AG04450 (cell line): ENCODE results near the gene CCDC61. TPM values are rescaled to one million over a fixed set of nuclear protein-coding genes. Genes with fewer than 3 reads are reported as not detected.

Experiments
- CTCF ChIA-PET: fragments of 300-600, 350-600 bp; formaldehyde crosslinking; extraction: SDS; loops from one replicate; lab custom pipeline; 2022; ENCODE audit warnings: antibody characterized with exemption, inconsistent platforms; lab: Charles Lee
- POLR2A ChIA-PET: fragments of 350-600 bp; formaldehyde crosslinking; extraction: SDS; loops from one replicate; lab custom pipeline; 2021; ENCODE audit warnings: antibody characterized with exemption, inconsistent platforms; lab: Yijun Ruan, JAX
- DNase-seq: peaks from one replicate; pipeline ENCODE4 v3.0.0-alpha.2; 2011; ENCODE audit warnings: low read depth, low spot score
- H3K27ac ChIP-seq: one replicate; pipeline ENCODE4 v1.5.1; 2012; ENCODE audit warnings: low read depth, low read length, control low read depth
- H3K27me3 ChIP-seq: one replicate; pipeline ENCODE4 v1.6.0; 2012; ENCODE audit warnings: low read length; ENCODE audit not compliant: control insufficient read depth, insufficient read depth
- H3K4me3 ChIP-seq: 2 replicates; pipeline ENCODE4 v1.5.1; 2011; ENCODE audit warnings: mild to moderate bottlenecking, low read depth, low read length, control low read depth
- H3K9me3 ChIP-seq: 2 replicates; pipeline ENCODE4 v1.5.1; 2012; ENCODE audit warnings: low read length; ENCODE audit not compliant: control insufficient read depth, insufficient read depth
- polyA plus RNA-seq: library from polyadenylated mRNA; depleted of rRNA; stranded (reverse); fragments of >200 nt; gene quantifications from 2 replicates; pipeline ENCODE4 v1.2.3, GENCODE V29; 2011
- TF ChIP-seq, protein P1 (sequence below): IDR thresholded peaks from 2 replicates; pipeline ENCODE4 v1.5.1; 2011; ENCODE audit warnings: low read depth, low read length, control low read depth, inconsistent platforms

CCDC61 gene
- polyA plus RNA-seq, 1 experiment = 4.2 TPM

DNA sequence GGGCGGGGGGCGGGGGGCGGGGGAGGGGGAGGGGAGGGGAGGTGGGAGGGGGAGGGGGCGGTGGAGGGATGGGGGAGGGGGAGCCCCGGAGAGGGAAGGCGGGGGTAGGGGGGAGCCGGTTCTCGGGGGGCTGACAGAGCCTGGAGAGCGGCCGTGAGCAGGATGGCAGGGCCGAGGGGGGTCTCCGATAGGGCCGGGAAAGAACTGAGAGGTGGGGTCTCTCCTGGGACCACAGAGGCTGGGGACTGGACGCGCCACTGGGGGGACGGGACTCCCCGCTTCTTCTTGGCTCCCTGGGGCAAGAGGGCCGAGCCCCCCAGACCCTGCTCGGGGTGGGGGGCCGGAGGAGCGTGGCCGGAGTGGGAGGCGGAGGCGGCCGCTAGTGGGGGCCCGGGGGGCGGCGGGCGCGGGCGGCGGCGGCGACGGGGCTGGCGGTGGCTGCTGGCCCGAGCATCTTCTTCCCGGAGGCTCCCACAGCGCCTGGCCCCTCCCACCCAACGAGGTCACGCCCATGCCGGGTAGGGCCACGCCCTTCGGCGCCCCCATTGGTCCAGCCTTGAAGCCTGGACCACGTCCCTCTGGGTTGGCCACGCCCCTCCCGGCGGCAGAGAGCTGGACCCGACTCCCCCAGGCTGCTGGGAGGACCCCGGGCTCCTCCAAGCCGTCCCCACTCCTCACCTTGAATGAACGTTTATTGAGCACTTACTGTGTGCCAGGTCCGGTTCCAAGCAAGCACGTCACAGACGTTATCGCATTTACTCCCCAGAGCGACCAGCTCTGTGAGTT is 21.5 kb upstream of the CCDC61 start, which contains the start of gene NOVA2:
Gene NOVA2, minus strand, starts transcription at position 313 of the 786 bp plus-strand sequence. CDS start 514 bp downstream, outside the sequence.
- H3K27ac ChIP-seq = no peak within 1 kb of the TSS
- TF ChIP-seq, protein P1, sequence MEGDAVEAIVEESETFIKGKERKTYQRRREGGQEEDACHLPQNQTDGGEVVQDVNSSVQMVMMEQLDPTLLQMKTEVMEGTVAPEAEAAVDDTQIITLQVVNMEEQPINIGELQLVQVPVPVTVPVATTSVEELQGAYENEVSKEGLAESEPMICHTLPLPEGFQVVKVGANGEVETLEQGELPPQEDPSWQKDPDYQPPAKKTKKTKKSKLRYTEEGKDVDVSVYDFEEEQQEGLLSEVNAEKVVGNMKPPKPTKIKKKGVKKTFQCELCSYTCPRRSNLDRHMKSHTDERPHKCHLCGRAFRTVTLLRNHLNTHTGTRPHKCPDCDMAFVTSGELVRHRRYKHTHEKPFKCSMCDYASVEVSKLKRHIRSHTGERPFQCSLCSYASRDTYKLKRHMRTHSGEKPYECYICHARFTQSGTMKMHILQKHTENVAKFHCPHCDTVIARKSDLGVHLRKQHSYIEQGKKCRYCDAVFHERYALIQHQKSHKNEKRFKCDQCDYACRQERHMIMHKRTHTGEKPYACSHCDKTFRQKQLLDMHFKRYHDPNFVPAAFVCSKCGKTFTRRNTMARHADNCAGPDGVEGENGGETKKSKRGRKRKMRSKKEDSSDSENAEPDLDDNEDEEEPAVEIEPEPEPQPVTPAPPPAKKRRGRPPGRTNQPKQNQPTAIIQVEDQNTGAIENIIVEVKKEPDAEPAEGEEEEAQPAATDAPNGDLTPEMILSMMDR = no peak
- peaks cover 50% of the 10 kb centered on the region for H3K27me3 ChIP-seq
- H3K9me3 ChIP-seq = peaks cover 6% of the 10 kb centered on the region; the same call in 1 of the 2 replicates
- DNase-seq = no peak
- ChIA-PET POLR2A (interaction anchor here (1.2 kb wide), 1 partner anchor 21 kb away, joined by 4 read pairs; the partner anchor contains the start of gene CCDC61), CTCF (no interaction called here)
- H3K4me3 ChIP-seq = peak within 1 kb of the TSS; percentile 29; the same call in 1 of the 2 replicates

GRCh38 chr19:45975306-45976070 is 19.8 kb upstream of the CCDC61 start:
- ChIA-PET POLR2A (no interaction called here), CTCF (no interaction called here)
- H3K9me3 ChIP-seq = peaks cover 6% of the 10 kb centered on the region; the same call in 1 of the 2 replicates
- DNase-seq = no peak
- no peak overlapping the region for H3K4me3 ChIP-seq
- TF ChIP-seq, protein P1 = no peak
- H3K27me3 ChIP-seq = peaks cover 45% of the 10 kb centered on the region
- H3K27ac ChIP-seq = no peak overlapping the region

GRCh38 chr19:45976178-45976577 is 19.1 kb upstream of the CCDC61 start:
- Histone ChIP-seq H3K9me3 (peaks cover 6% of the 10 kb centered on the region; the same call in 1 of the 2 replicates), H3K27me3 (peaks cover 43% of the 10 kb centered on the region), H3K27ac (no peak overlapping the region), H3K4me3 (no peak overlapping the region)
- ChIA-PET CTCF (no interaction called here), POLR2A (no interaction called here)
- no peak for DNase-seq
- TF ChIP-seq, protein P1 = no peak

DNA sequence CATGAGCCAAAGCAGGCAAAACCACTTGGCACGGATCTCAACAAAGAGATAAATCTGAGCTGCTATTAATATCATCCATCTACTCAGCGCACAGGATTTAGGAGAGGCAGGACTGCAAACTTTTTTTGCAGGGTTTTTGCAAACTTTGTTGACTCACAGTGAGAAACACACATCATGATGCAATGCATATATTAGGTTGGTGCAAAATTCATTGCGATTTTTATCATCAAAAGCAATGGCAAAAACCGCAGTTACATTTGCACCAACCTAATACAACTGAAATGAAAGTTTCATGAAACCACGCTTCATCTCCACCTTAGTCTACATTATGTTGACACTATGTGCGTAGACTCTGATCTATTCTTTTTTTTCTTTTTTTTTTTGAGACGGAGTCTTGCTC is 17.1 kb upstream of the CCDC61 start:
- DNase-seq = no peak
- TF ChIP-seq, protein P1 = no peak
- POLR2A ChIA-PET = no interaction called here
- H3K27ac ChIP-seq = no peak overlapping the region
- CTCF ChIA-PET = no interaction called here
- peaks cover 24% of the 10 kb centered on the region for H3K27me3 ChIP-seq
- H3K4me3 ChIP-seq = no peak overlapping the region
- peaks cover 6% of the 10 kb centered on the region; the same call in 1 of the 2 replicates for H3K9me3 ChIP-seq

DNA sequence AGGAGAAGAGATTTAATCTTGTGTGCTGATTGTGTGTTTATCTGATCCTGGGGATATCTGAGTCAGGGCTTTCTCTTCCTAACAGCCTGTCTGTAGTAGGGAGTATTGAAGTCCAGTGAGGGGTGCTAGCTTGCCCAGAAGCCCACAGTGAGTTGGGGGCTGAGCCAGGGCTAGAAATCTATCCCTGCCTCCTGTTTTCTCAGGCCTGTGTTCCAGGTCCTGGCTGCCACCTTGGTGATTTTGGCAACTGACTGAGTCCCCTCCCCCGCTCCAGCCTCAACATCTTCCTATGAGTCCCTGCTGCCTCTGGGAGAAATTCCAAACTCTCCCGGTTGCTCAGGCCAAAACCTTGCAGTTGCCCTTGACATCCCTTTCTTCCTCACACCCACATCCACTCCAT is 13.9 kb upstream of the CCDC61 start:
- H3K9me3 ChIP-seq = no peaks in the 10 kb centered on the region
- peaks cover 9% of the 10 kb centered on the region for H3K27me3 ChIP-seq
- no peak overlapping the region for H3K4me3 ChIP-seq
- CTCF ChIA-PET = interaction anchor here (0.6 kb wide), 1 partner anchor 562 kb away, joined by 4 read pairs; no protein-coding TSS in a partner anchor
- no peak for DNase-seq
- POLR2A ChIA-PET = no interaction called here
- TF ChIP-seq, protein P1 = no peak
- no peak overlapping the region for H3K27ac ChIP-seq
